HEK293T (cell line): ENCODE measurements around the gene MRO.

ENCODE experiments used
- FOXK2 ChIP-seq: fragments of 450-650 bp; IDR thresholded peaks from 2 replicates; pipeline ENCODE4 v1.6.1; 2016; ENCODE audit warnings: mild to moderate bottlenecking
- NFRKB ChIP-seq: fragments of 450-650 bp; IDR thresholded peaks from 2 replicates; pipeline ENCODE4 v1.6.1; 2016; ENCODE audit warnings: mild to moderate bottlenecking, moderate library complexity
- PKNOX1 ChIP-seq: fragments of 450-650 bp; IDR thresholded peaks from 2 replicates; pipeline ENCODE4 v1.6.1; 2016

- TF ChIP-seq FOXK2 (no peak), PKNOX1 (no peak), NFRKB (no peak)
Observed at GRCh38 chr18:50848991-50849390, 29.2 kb upstream of the MRO start.
